HEK293 (cell line): ENCODE results near the gene RAC2.

Experiments used
- EGR2 ChIP-seq: fragments of 450-650 bp; formaldehyde crosslinking; IDR thresholded peaks from 2 replicates; pipeline ENCODE4 v1.5.1; 2016; ENCODE audit warnings: low read depth, missing biosample characterization, missing genetic modification characterization
- ELK4 ChIP-seq: IDR thresholded peaks from 2 replicates; pipeline ENCODE4 v1.6.1; 2011; ENCODE audit warnings: mild to moderate bottlenecking, low read depth, low read length, borderline replicate concordance
- HOXC10 ChIP-seq: sonication (generic); formaldehyde crosslinking; IDR thresholded peaks from 2 replicates; pipeline ENCODE4 v1.8.1; 2023; ENCODE audit warnings: mild to moderate bottlenecking, missing genetic modification reagents
- KLF1 ChIP-seq: fragments of 450-650 bp; formaldehyde crosslinking; IDR thresholded peaks from 2 replicates; pipeline ENCODE4 v1.5.1; 2016; ENCODE audit warnings: missing biosample characterization, missing genetic modification characterization
- REST ChIP-seq: fragments of 450-650 bp; formaldehyde crosslinking; IDR thresholded peaks from 2 replicates; pipeline ENCODE4 v1.5.1; 2016; ENCODE audit warnings: missing biosample characterization, missing genetic modification characterization
- ZBTB21 ChIP-seq: fragments of 450-650 bp; formaldehyde crosslinking; IDR thresholded peaks from 2 replicates; pipeline ENCODE4 v1.5.1; 2017; ENCODE audit warnings: missing biosample characterization, missing genetic modification characterization
- ZEB2 ChIP-seq: fragments of 450-650 bp; formaldehyde crosslinking; IDR thresholded peaks from 2 replicates; pipeline ENCODE4 v1.5.1; 2016; ENCODE audit warnings: missing biosample characterization, missing genetic modification characterization
- ZFHX2 ChIP-seq: fragments of 450-650 bp; formaldehyde crosslinking; conservative IDR thresholded peaks from 2 replicates; pipeline ENCODE4 v1.5.1; 2016; ENCODE audit warnings: missing biosample characterization, missing genetic modification characterization
- ZFP69B ChIP-seq: fragments of 450-650 bp; formaldehyde crosslinking; IDR thresholded peaks from 2 replicates; pipeline ENCODE4 v1.5.1; 2016; ENCODE audit warnings: missing biosample characterization, missing genetic modification characterization
- ZNF184 ChIP-seq: fragments of 450-650 bp; IDR thresholded peaks from 2 replicates; pipeline ENCODE4 v1.5.1; 2018; ENCODE audit warnings: missing biosample characterization, mild to moderate bottlenecking, missing genetic modification characterization
- ZNF202 ChIP-seq: fragments of 450-650 bp; formaldehyde crosslinking; IDR thresholded peaks from 2 replicates; pipeline ENCODE4 v1.5.1; 2016; ENCODE audit warnings: missing biosample characterization, missing genetic modification characterization, borderline replicate concordance
- ZNF302 ChIP-seq: fragments of 450-650 bp; formaldehyde crosslinking; IDR thresholded peaks from 2 replicates; pipeline ENCODE4 v1.5.1; 2016; ENCODE audit warnings: missing biosample characterization, missing genetic modification characterization, low read depth
- ZNF37A ChIP-seq: fragments of 450-650 bp; IDR thresholded peaks from 2 replicates; pipeline ENCODE4 v1.5.1; 2018; ENCODE audit warnings: missing biosample characterization, missing genetic modification characterization
- ZNF501 ChIP-seq: fragments of 450-650 bp; formaldehyde crosslinking; IDR thresholded peaks from 2 replicates; pipeline ENCODE4 v1.5.1; 2016; ENCODE audit warnings: missing biosample characterization, missing genetic modification characterization
- ZNF510 ChIP-seq: fragments of 450-650 bp; formaldehyde crosslinking; IDR thresholded peaks from 2 replicates; pipeline ENCODE4 v1.5.1; 2018; ENCODE audit warnings: mild to moderate bottlenecking, missing genetic modification characterization, missing biosample characterization; ENCODE audit not compliant: insufficient replicate concordance
- ZNF610 ChIP-seq: fragments of 450-650 bp; formaldehyde crosslinking; IDR thresholded peaks from 2 replicates; pipeline ENCODE4 v1.5.1; 2016; ENCODE audit warnings: missing biosample characterization, missing genetic modification characterization, borderline replicate concordance
- ZNF629 ChIP-seq: fragments of 450-650 bp; formaldehyde crosslinking; IDR thresholded peaks from 2 replicates; pipeline ENCODE4 v1.5.1; 2017; ENCODE audit warnings: missing biosample characterization, missing genetic modification characterization
- ZNF664 ChIP-seq: fragments of 450-650 bp; formaldehyde crosslinking; IDR thresholded peaks from 2 replicates; pipeline ENCODE4 v1.5.1; 2016; ENCODE audit warnings: missing biosample characterization, missing genetic modification characterization
- ZNF670 ChIP-seq: fragments of 450-650 bp; formaldehyde crosslinking; IDR thresholded peaks from 2 replicates; pipeline ENCODE4 v1.5.1; 2016; ENCODE audit warnings: missing biosample characterization, missing genetic modification characterization, low read depth
- ZNF677 ChIP-seq: fragments of 450-650 bp; IDR thresholded peaks from 2 replicates; pipeline ENCODE4 v1.5.0; 2018; ENCODE audit warnings: missing biosample characterization, mild to moderate bottlenecking, missing genetic modification characterization, moderate library complexity
- ZNF785 ChIP-seq: fragments of 450-650 bp; formaldehyde crosslinking; IDR thresholded peaks from 2 replicates; pipeline ENCODE4 v1.5.1; 2016; ENCODE audit warnings: missing biosample characterization, missing genetic modification characterization
- TF ChIP-seq, protein P1 (sequence below): fragments of 450-650 bp; formaldehyde crosslinking; IDR thresholded peaks from 2 replicates; pipeline ENCODE4 v1.5.1; 2016; ENCODE audit warnings: missing biosample characterization, missing genetic modification characterization, borderline replicate concordance
- TF ChIP-seq, protein P2 (sequence below): fragments of 450-650 bp; formaldehyde crosslinking; IDR thresholded peaks from 2 replicates; pipeline ENCODE4 v1.5.1; 2016; ENCODE audit warnings: missing biosample characterization, missing genetic modification characterization
- TF ChIP-seq, protein P3 (sequence below): fragments of 450-650 bp; formaldehyde crosslinking; IDR thresholded peaks from 2 replicates; pipeline ENCODE4 v1.5.1; 2016; ENCODE audit warnings: missing biosample characterization, missing genetic modification characterization
- TF ChIP-seq, protein P4 (sequence below): fragments of 450-650 bp; formaldehyde crosslinking; IDR thresholded peaks from 2 replicates; pipeline ENCODE4 v1.5.1; 2016; ENCODE audit warnings: missing biosample characterization, missing genetic modification characterization

RAC2 gene

GRCh38 chr22:37199103-37199759 is 44.8 kb downstream of the RAC2 start (continued):
- TF ChIP-seq, protein P1, sequence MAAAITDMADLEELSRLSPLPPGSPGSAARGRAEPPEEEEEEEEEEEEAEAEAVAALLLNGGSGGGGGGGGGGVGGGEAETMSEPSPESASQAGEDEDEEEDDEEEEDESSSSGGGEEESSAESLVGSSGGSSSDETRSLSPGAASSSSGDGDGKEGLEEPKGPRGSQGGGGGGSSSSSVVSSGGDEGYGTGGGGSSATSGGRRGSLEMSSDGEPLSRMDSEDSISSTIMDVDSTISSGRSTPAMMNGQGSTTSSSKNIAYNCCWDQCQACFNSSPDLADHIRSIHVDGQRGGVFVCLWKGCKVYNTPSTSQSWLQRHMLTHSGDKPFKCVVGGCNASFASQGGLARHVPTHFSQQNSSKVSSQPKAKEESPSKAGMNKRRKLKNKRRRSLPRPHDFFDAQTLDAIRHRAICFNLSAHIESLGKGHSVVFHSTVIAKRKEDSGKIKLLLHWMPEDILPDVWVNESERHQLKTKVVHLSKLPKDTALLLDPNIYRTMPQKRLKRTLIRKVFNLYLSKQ (tag by site-specific recombination): no peak
- TF ChIP-seq ZEB2: peak; percentile 81; the same call in 1 of the 2 replicates
- TF ChIP-seq, protein P2, sequence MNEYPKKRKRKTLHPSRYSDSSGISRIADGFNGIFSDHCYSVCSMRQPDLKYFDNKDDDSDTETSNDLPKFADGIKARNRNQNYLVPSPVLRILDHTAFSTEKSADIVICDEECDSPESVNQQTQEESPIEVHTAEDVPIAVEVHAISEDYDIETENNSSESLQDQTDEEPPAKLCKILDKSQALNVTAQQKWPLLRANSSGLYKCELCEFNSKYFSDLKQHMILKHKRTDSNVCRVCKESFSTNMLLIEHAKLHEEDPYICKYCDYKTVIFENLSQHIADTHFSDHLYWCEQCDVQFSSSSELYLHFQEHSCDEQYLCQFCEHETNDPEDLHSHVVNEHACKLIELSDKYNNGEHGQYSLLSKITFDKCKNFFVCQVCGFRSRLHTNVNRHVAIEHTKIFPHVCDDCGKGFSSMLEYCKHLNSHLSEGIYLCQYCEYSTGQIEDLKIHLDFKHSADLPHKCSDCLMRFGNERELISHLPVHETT (tag by site-specific recombination): no peak
- no peak for TF ChIP-seq EGR2 (tag by site-specific recombination)
- TF ChIP-seq ZNF629 (tag by site-specific recombination): peak; percentile 48
- no peak for TF ChIP-seq ZNF202 (tag by site-specific recombination)
- no peak for TF ChIP-seq ZNF677 (tag by site-specific recombination)
- no peak for TF ChIP-seq ZNF510 (tag by site-specific recombination)
- peak; percentile 52 for TF ChIP-seq KLF1
- no peak for TF ChIP-seq ZNF184 (tag by site-specific recombination)
- no peak; the same call in 1 of the 2 replicates for TF ChIP-seq ELK4
- TF ChIP-seq ZBTB21: no peak; the same call in 1 of the 2 replicates
- TF ChIP-seq ZNF610 (tag by site-specific recombination): no peak; the same call in 1 of the 2 replicates
- no peak for TF ChIP-seq ZNF302 (tag by site-specific recombination)
- TF ChIP-seq ZFP69B (tag by site-specific recombination): no peak; the same call in 1 of the 2 replicates
- peak; percentile 60 for TF ChIP-seq ZNF501 (tag by site-specific recombination)
- no peak for TF ChIP-seq HOXC10 (CRISPR knock-in tag)
- TF ChIP-seq ZNF785 (tag by site-specific recombination): peak; percentile 70; the same call in 1 of the 2 replicates
- TF ChIP-seq ZNF670: no peak
- peak; percentile 69 for TF ChIP-seq ZFHX2
- TF ChIP-seq, protein P3, sequence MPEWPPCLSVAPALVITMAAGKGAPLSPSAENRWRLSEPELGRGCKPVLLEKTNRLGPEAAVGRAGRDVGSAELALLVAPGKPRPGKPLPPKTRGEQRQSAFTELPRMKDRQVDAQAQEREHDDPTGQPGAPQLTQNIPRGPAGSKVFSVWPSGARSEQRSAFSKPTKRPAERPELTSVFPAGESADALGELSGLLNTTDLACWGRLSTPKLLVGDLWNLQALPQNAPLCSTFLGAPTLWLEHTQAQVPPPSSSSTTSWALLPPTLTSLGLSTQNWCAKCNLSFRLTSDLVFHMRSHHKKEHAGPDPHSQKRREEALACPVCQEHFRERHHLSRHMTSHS: no peak
- TF ChIP-seq, protein P4, sequence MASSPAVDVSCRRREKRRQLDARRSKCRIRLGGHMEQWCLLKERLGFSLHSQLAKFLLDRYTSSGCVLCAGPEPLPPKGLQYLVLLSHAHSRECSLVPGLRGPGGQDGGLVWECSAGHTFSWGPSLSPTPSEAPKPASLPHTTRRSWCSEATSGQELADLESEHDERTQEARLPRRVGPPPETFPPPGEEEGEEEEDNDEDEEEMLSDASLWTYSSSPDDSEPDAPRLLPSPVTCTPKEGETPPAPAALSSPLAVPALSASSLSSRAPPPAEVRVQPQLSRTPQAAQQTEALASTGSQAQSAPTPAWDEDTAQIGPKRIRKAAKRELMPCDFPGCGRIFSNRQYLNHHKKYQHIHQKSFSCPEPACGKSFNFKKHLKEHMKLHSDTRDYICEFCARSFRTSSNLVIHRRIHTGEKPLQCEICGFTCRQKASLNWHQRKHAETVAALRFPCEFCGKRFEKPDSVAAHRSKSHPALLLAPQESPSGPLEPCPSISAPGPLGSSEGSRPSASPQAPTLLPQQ (tag by site-specific recombination): peak; percentile 64; the same call in 1 of the 2 replicates
- no peak for TF ChIP-seq REST (tag by site-specific recombination)
- no peak for TF ChIP-seq ZNF664 (tag by site-specific recombination)
- TF ChIP-seq ZNF37A (tag by site-specific recombination): no peak
